Measurements from ENCODE around the gene FEN1. TPM values are rescaled to one million over a fixed set of nuclear protein-coding genes. Genes with fewer than 3 reads are reported as not detected.
A peak's percentile ranks its signal among the peaks of the same experiment; 100 is the strongest.

Gene FEN1
- total RNA-seq, 1 experiment from 2014 or later: 86.1 TPM

GRCh38 chr11:61799665-61800284, 7.1 kb downstream of the FEN1 start:
- ChIA-PET POLR2A (no interaction called here), CTCF (no interaction called here)
- no peak overlapping the region for H3K4me3 Mint-ChIP-seq (ENCODE audit: unreplicated experiment)
- H3K9me3 Mint-ChIP-seq (ENCODE audit: unreplicated experiment): no peaks in the 10 kb centered on the region
- peaks cover 13% of the 10 kb centered on the region for H3K4me1 Mint-ChIP-seq (ENCODE audit: low read depth, unreplicated experiment)
- peaks cover 6% of the 10 kb centered on the region; the same call in 1 of the 2 replicates for H3K4me1 ChIP-seq
- intact Hi-C loops (cut with micrococcal nuclease; ENCODE audit: unreplicated experiment): loop anchor here (5.0 kb wide), 1 partner anchor 268 kb away; no protein-coding TSS in a partner anchor
- BruUV-seq (replicated peaks): no TSS peak
- no peaks in the 10 kb centered on the region for H3K27me3 ChIP-seq (replicated peaks; ENCODE audit: control insufficient read depth, insufficient read depth, low read length)
- peak overlapping the region; percentile 9 for H3K27ac Mint-ChIP-seq (ENCODE audit: unreplicated experiment)
- no peaks in the 10 kb centered on the region for H3K9me3 ChIP-seq
- no peaks in the 10 kb centered on the region for H3K27me3 Mint-ChIP-seq (ENCODE audit: insufficient read depth, unreplicated experiment)
- no peak overlapping the region for H3K4me3 ChIP-seq (ENCODE audit: low read depth, low read length)
- no peak for DNase-seq
- peaks cover 5% of the 10 kb centered on the region; the same call in 1 of the 2 replicates for H3K36me3 ChIP-seq (ENCODE audit: control insufficient read depth, insufficient read depth, low read length)
- no peak for TF ChIP-seq CTCF (IDR thresholded peaks at IDR 0.05; ENCODE audit: insufficient read depth in 1 of 2, low read depth in 1 of 2, low read length in 1 of 2, severe bottlenecking in 1 of 2, unreplicated experiment in 1 of 2)
- H3K36me3 Mint-ChIP-seq (ENCODE audit: insufficient read depth, unreplicated experiment): peaks cover 79% of the 10 kb centered on the region

GRCh38 chr11:61800331-61801281, 7.9 kb downstream of the FEN1 start:
- Histone ChIP-seq H3K36me3 (ENCODE audit: control insufficient read depth, insufficient read depth, low read length) (peaks cover 5% of the 10 kb centered on the region; the same call in 1 of the 2 replicates), H3K4me3 (ENCODE audit: low read depth, low read length) (no peak overlapping the region), H3K27me3 (replicated peaks; ENCODE audit: control insufficient read depth, insufficient read depth, low read length) (no peaks in the 10 kb centered on the region), H3K4me1 (peaks cover 6% of the 10 kb centered on the region; the same call in 1 of the 2 replicates), H3K9me3 (no peaks in the 10 kb centered on the region)
- Mint-ChIP-seq H3K4me3 (ENCODE audit: unreplicated experiment) (no peak overlapping the region), H3K4me1 (ENCODE audit: low read depth, unreplicated experiment) (peaks cover 13% of the 10 kb centered on the region), H3K27me3 (ENCODE audit: insufficient read depth, unreplicated experiment) (no peaks in the 10 kb centered on the region), H3K9me3 (ENCODE audit: unreplicated experiment) (no peaks in the 10 kb centered on the region), H3K36me3 (ENCODE audit: insufficient read depth, unreplicated experiment) (peaks cover 81% of the 10 kb centered on the region), H3K27ac (ENCODE audit: unreplicated experiment) (peak overlapping the region; percentile 9)
- no peak for TF ChIP-seq CTCF (IDR thresholded peaks at IDR 0.05; ENCODE audit: insufficient read depth in 1 of 2, low read depth in 1 of 2, low read length in 1 of 2, severe bottlenecking in 1 of 2, unreplicated experiment in 1 of 2)
- ChIA-PET CTCF (interaction anchor here (1.1 kb wide), 1 partner anchor 9 kb away, joined by 3 read pairs; no protein-coding TSS in a partner anchor), POLR2A (interaction anchor here (0.6 kb wide), 1 partner anchor 220 kb away, joined by 3 read pairs; no protein-coding TSS in a partner anchor)
- no peak for DNase-seq
- no TSS peak for BruUV-seq (replicated peaks)
- intact Hi-C loops (cut with micrococcal nuclease; ENCODE audit: unreplicated experiment): no loop called here

- ChIA-PET CTCF (no interaction called here), POLR2A (interaction anchor here (1.7 kb wide), 1 partner anchor 12 kb away, joined by 6 read pairs; no protein-coding TSS in a partner anchor)
Observed at GRCh38 chr11:61802605-61803004, 9.9 kb downstream of the FEN1 start.

More at GRCh38 chr11:61802605-61803004, 9.9 kb downstream of the FEN1 start:
- Mint-ChIP-seq H3K4me3 (ENCODE audit: unreplicated experiment) (no peak overlapping the region), H3K9me3 (ENCODE audit: unreplicated experiment) (no peaks in the 10 kb centered on the region), H3K36me3 (ENCODE audit: insufficient read depth, unreplicated experiment) (peaks cover 76% of the 10 kb centered on the region), H3K27ac (ENCODE audit: unreplicated experiment) (no peak overlapping the region), H3K4me1 (ENCODE audit: low read depth, unreplicated experiment) (peaks cover 7% of the 10 kb centered on the region), H3K27me3 (ENCODE audit: insufficient read depth, unreplicated experiment) (no peaks in the 10 kb centered on the region)
- intact Hi-C loops (cut with micrococcal nuclease; ENCODE audit: unreplicated experiment): no loop called here
- Histone ChIP-seq H3K9me3 (no peaks in the 10 kb centered on the region), H3K36me3 (ENCODE audit: control insufficient read depth, insufficient read depth, low read length) (peaks cover 7% of the 10 kb centered on the region), H3K4me3 (ENCODE audit: low read depth, low read length) (no peak overlapping the region), H3K4me1 (peaks cover 6% of the 10 kb centered on the region; the same call in 1 of the 2 replicates), H3K27me3 (replicated peaks; ENCODE audit: control insufficient read depth, insufficient read depth, low read length) (no peaks in the 10 kb centered on the region)
- BruUV-seq (replicated peaks): no TSS peak
- no peak for DNase-seq
- no peak for TF ChIP-seq CTCF (IDR thresholded peaks at IDR 0.05; ENCODE audit: insufficient read depth in 1 of 2, low read depth in 1 of 2, low read length in 1 of 2, severe bottlenecking in 1 of 2, unreplicated experiment in 1 of 2)

Data from Caco-2 (cell line).